Measurements from ENCODE around the gene OR10H3.
A peak's percentile ranks its signal among the peaks of the same experiment; 100 is the strongest.
"Not testable (repeated sequence)": the region's sequence is repeated elsewhere in the genome, so short reads cannot be mapped to it uniquely, and the experiment has no call there.

Gene OR10H3

DNA sequence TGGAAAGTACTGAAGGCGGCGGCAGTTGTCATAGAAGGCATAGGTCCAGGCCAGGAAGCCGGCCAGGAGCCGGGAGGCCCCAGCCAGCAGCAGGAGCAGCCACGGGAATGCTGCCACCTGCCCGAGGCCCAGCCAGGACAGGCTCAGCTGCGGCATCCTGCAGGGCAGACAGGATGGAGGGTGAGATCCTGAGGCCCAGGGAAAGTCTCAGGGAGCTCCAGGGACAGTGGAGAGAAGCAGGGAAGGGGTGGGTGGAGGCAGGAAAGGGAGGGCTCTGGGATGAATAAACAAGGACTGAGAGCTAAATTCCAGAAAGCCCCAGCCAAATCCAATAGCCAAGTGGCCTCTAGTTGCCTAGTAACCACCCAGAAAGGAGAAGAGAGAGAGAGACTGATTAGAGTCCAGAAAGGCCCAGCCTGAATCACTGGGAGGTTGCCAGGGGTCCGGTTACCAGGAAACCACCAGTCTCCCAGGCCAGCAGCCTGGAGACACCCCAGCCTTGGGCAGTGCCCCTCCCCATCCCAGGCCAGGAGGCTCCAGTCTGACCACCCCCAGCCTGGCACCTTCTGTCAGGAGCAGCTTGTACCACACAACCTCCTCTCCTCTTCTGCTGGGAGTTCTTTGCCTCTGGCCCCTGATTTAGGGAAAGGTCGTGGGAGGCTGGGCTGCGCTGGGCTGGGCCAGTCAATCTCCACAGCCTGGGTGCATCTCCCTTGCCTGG is 42.1 kb downstream of the OR10H3 start:
- DNase-seq (ENCODE audit: low spot score), result no peak

- DNase-seq (ENCODE audit: low spot score), result peak; percentile 8
These were observed 43.0 kb downstream of the OR10H3 start for GRCh38 chr19:15780610-15781418.

DNA sequence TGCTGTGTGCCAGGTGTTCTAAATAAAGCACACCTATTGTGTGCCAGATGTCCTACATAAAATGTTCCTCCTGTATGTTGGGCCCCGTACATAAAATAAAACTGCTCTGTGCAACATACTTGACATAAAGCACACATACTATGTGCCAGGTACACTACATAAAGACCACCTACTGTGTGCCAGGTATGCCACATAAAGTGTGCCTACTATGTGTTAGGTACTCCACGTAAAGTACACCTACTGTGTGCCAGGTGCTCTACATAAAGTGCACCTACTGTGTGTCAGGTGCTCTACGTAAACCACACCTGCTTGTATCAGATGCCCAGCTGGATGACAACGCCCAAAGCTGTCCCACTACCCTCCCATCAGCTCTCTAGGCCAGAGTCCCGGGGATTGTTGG is 43.9 kb downstream of the OR10H3 start:
- no peak for DNase-seq (ENCODE audit: low spot score)

DNA sequence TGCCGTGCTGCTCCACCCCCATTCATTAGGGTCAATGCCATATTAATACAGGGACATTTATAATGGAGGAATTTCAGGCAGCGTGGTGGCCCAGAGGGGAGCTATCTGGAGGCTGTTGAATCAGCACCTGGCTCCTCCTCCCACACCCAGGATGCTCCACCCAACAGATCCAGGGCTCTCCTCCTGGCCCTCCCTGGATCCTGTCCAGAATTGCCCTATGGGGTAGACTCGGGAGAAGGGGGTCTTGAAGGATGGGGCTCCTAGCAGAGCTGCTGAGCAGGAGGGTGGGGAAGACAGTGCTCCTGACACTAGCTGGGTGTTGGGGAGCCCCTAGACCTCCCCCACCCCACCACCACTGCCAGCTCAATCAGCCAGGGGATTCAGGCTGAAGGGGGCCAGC is 44.4 kb downstream of the OR10H3 start:
- DNase-seq (ENCODE audit: low spot score), result no peak

DNA sequence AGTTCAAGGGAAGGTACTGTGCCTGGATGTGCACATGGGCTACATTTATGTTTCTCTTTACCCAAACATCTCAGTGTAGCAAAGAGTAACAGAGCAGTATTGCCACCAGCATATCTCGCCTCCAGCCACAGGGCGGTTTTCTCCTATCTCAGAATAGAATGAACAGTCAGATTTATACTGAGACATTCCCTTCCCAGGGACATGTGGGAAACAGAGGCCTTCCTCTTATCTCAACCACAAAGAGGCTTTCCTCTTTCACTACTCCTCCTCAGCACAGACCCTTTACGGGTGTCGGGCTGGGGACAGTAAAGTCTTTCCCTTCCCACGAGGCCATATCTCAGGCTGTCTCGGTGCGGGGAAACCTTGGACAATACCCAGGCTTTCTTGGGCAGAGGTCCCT is 45.1 kb downstream of the OR10H3 start:
- DNase-seq (ENCODE audit: low spot score), result not testable (repeated sequence)

DNA sequence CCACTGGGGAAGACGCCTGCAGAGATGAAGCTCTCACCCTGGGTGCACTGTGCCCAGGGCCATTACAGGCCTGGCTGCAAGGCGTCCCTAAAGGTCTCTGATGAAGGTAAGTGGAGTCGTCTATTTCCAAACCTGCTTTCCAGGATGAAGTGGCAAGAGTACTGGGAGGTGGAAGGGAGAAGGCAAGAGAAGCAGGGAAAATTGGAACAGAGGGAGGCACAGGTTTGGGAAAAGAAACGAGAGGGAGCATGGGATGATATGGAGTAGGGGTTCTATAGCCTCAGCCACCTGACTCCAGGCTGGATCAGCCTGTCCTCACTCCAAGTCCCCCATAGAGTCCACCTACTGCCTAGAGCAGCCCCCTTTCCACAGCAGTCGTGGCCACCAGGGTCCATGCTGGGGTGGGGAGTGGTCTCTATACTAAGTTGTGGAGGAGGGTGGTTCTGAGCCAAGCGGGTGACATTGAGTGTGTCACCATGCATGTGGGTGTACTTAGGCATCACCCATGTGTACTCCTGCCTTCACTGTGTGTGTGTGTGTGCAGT is 49.9 kb downstream of the OR10H3 start, which contains the start of gene OR10H5:
TSS of gene OR10H5 (plus strand) at position 51 of the 545 bp plus-strand sequence. CDS start 6,388 bp downstream, outside the sequence.
- no peak for DNase-seq (ENCODE audit: low spot score)

- no peak for DNase-seq (ENCODE audit: low spot score)
These were observed 50.9 kb downstream of the OR10H3 start for GRCh38 chr19:15788594-15789270.

DNA sequence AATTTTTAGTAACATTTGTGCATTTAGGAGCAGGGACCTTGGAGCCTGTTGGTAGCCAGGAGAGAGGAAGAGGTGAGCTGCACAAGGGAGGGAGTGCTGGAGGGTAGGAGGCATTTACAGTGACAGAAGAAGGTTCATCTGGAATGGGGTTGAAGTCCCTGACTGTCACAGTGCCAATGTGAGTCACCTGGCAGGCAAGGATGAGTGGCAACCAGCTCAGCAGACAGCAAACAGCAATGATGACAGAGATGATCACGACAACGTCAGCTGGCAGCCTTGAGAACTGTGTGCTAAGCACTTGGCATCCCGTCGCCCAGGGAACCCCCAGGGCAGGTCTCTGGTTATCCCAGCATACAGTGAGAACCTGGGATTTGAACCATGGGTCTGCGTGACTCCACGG is 52.3 kb downstream of the OR10H3 start:
- DNase-seq (ENCODE audit: low spot score), result no peak
